ENCODE results near the gene CARD10. TPM values are rescaled to one million over a fixed set of nuclear protein-coding genes. Genes with fewer than 3 reads are reported as not detected.

Gene CARD10
- total RNA-seq, 1 experiment from 2014 or later: 0.26 TPM

DNA sequence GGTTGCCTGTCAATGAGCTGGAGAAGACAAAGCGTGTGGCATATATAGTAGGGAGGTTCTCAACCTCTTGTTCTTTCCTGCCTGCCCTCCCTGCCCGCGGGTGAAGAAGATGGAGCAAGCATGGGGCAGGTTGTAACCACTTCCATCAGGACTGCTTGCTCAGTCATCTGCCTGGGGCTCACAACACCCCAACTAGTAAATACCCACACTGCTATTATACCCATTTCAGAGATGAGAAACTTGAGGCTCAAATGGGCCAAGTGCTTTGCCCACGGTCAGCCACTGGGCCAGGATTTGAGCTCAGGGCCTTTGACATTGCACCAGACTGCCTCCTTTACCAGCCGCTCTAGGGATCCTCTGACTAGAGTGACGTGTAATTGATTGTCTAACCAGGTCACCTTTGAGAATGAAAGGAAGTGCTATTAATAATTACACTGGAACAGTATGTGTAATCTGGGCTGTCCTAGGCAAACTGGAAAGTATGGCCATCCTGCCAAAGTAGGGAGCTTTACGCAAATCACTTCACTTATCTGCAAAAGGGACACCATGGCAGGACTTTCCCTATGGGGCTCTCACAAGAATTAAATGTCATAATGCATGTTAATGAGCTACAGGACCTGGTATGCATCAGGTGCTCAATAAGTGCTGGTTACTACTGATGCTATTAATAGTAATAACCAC, 38.2 kb upstream of the CARD10 start:
- ChIA-PET POLR2A (ENCODE audit: low non-redundant PET) (no interaction called here), CTCF (no interaction called here)
- no peaks in the 10 kb centered on the region for H3K36me3 ChIP-seq (ENCODE audit: insufficient read depth, low read length, poor library complexity, severe bottlenecking)
- no peak overlapping the region for H3K27ac ChIP-seq (ENCODE audit: low read depth, low read length, poor library complexity, severe bottlenecking)
- no peak overlapping the region for H3K4me3 ChIP-seq (ENCODE audit: low read depth, low read length, poor library complexity, severe bottlenecking)
- H3K9me3 ChIP-seq (ENCODE audit: low read depth, low read length, poor library complexity, severe bottlenecking): no peaks in the 10 kb centered on the region
- H3K27me3 ChIP-seq (replicated peaks; ENCODE audit: insufficient read depth, low read depth, low read length, poor library complexity): peaks cover 13% of the 10 kb centered on the region
- H3K4me1 ChIP-seq (ENCODE audit: insufficient read depth, low read length, poor library complexity, severe bottlenecking): peaks cover 10% of the 10 kb centered on the region
- BruUV-seq (replicated peaks): no TSS peak
- intact Hi-C loops (cut with micrococcal nuclease; ENCODE audit: unreplicated experiment): no loop called here
- DNase-seq (ENCODE audit: low spot score): no peak
- no peak for TF ChIP-seq EZH2 (IDR thresholded peaks at IDR 0.05; ENCODE audit: borderline replicate concordance, low read depth, low read length, poor library complexity, severe bottlenecking)
- TF ChIP-seq CTCF (conservative IDR thresholded peaks at IDR 0.05; ENCODE audit: low read depth, low read length): no peak

- peaks cover 10% of the 10 kb centered on the region for H3K4me1 ChIP-seq (ENCODE audit: insufficient read depth, low read length, poor library complexity, severe bottlenecking)
- no peaks in the 10 kb centered on the region for H3K9me3 ChIP-seq (ENCODE audit: low read depth, low read length, poor library complexity, severe bottlenecking)
- no peak overlapping the region for H3K4me3 ChIP-seq (ENCODE audit: low read depth, low read length, poor library complexity, severe bottlenecking)
- ChIA-PET POLR2A (ENCODE audit: low non-redundant PET) (no interaction called here), CTCF (no interaction called here)
- no peaks in the 10 kb centered on the region for H3K36me3 ChIP-seq (ENCODE audit: insufficient read depth, low read length, poor library complexity, severe bottlenecking)
- H3K27me3 ChIP-seq (replicated peaks; ENCODE audit: insufficient read depth, low read depth, low read length, poor library complexity): peaks cover 13% of the 10 kb centered on the region
- no peak for DNase-seq (ENCODE audit: low spot score)
- TF ChIP-seq EZH2 (IDR thresholded peaks at IDR 0.05; ENCODE audit: borderline replicate concordance, low read depth, low read length, poor library complexity, severe bottlenecking) (no peak), CTCF (conservative IDR thresholded peaks at IDR 0.05; ENCODE audit: low read depth, low read length) (no peak)
- H3K27ac ChIP-seq (ENCODE audit: low read depth, low read length, poor library complexity, severe bottlenecking): no peak overlapping the region
- intact Hi-C loops (cut with micrococcal nuclease; ENCODE audit: unreplicated experiment): no loop called here
- BruUV-seq (replicated peaks): no TSS peak
Observed at GRCh38 chr22:37556710-37557109, 37.5 kb upstream of the CARD10 start.

DNA sequence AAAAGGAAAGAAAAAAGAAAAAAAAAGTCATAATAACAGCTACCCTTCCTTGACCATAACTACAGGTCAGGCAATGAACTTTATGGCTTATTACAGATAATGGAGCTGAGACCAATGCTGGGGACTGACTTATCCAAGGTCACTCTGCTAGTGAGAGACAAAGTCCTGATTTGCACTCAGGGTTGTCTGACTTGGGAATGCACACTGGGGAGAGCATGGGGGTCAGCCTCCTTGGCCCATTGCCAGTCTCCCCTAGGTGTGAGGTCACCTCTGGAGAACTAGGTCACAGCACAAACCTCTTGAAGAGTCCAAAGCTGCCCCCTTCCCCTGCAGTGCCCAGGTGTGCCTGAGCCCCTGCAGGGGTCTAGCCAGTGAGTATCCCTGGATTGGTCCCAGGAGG, 35.8 kb upstream of the CARD10 start:
- no peaks in the 10 kb centered on the region for H3K4me1 ChIP-seq (ENCODE audit: insufficient read depth, low read length, poor library complexity, severe bottlenecking)
- intact Hi-C loops (cut with micrococcal nuclease; ENCODE audit: unreplicated experiment): no loop called here
- no TSS peak for BruUV-seq (replicated peaks)
- H3K4me3 ChIP-seq (ENCODE audit: low read depth, low read length, poor library complexity, severe bottlenecking): no peak overlapping the region
- no peaks in the 10 kb centered on the region for H3K36me3 ChIP-seq (ENCODE audit: insufficient read depth, low read length, poor library complexity, severe bottlenecking)
- DNase-seq (ENCODE audit: low spot score): no peak
- no peaks in the 10 kb centered on the region for H3K9me3 ChIP-seq (ENCODE audit: low read depth, low read length, poor library complexity, severe bottlenecking)
- POLR2A ChIA-PET (ENCODE audit: low non-redundant PET): no interaction called here
- CTCF ChIA-PET: interaction anchor here (0.7 kb wide), 1 partner anchor 13 kb away, joined by 5 read pairs; no protein-coding TSS in a partner anchor
- no peak overlapping the region for H3K27ac ChIP-seq (ENCODE audit: low read depth, low read length, poor library complexity, severe bottlenecking)
- no peaks in the 10 kb centered on the region for H3K27me3 ChIP-seq (replicated peaks; ENCODE audit: insufficient read depth, low read depth, low read length, poor library complexity)
- TF ChIP-seq EZH2 (IDR thresholded peaks at IDR 0.05; ENCODE audit: borderline replicate concordance, low read depth, low read length, poor library complexity, severe bottlenecking): no peak
- no peak for TF ChIP-seq CTCF (conservative IDR thresholded peaks at IDR 0.05; ENCODE audit: low read depth, low read length)

Data from A673 (cell line).